ENCODE results near the gene RACK1.
A peak's percentile ranks its signal among the peaks of the same experiment; 100 is the strongest.

RACK1 gene

DNA sequence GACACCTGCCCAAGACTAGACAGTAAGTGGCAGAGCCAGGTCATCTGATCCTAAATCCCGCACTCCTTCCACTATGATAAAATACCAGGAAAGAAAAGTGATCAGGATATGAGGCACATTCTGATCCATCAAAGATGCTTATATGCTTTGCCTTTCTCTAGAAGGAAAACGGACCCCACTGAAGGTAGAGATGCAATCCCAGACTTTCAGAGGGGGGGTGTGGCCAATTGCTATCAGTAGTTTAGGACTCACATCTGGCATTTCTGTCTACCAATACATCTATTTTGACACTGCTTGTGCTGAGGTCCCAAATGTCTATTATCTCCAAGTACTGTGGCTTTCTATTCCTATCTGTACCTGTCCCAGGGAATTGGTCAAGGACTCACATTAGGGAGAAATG lies 15.6 kb upstream of the RACK1 start:
- Histone ChIP-seq H3K4me2 (peak overlapping the region; percentile 89), H3K27me3 (ENCODE audit: insufficient read depth, low read depth) (no peaks in the 10 kb centered on the region), H3K36me3 (ENCODE audit: insufficient read depth) (no peaks in the 10 kb centered on the region), H3K79me2 (ENCODE audit: insufficient read depth, low read depth) (peaks cover 40% of the 10 kb centered on the region), H4K20me1 (ENCODE audit: insufficient read depth) (no peaks in the 10 kb centered on the region), H3K4me1 (ENCODE audit: low read depth, poor library complexity, severe bottlenecking) (peaks cover 19% of the 10 kb centered on the region), H3K4me3 (IDR thresholded peaks at IDR 0.05; ENCODE audit: insufficient read depth, low read depth, low read length) (no peak overlapping the region), H2AFZ (ENCODE audit: low read depth) (no peak overlapping the region), H3K9ac (peak overlapping the region; percentile 99; the same call in 1 of the 2 replicates), H3K27ac (no peak overlapping the region)
- TF ChIP-seq, protein P1, sequence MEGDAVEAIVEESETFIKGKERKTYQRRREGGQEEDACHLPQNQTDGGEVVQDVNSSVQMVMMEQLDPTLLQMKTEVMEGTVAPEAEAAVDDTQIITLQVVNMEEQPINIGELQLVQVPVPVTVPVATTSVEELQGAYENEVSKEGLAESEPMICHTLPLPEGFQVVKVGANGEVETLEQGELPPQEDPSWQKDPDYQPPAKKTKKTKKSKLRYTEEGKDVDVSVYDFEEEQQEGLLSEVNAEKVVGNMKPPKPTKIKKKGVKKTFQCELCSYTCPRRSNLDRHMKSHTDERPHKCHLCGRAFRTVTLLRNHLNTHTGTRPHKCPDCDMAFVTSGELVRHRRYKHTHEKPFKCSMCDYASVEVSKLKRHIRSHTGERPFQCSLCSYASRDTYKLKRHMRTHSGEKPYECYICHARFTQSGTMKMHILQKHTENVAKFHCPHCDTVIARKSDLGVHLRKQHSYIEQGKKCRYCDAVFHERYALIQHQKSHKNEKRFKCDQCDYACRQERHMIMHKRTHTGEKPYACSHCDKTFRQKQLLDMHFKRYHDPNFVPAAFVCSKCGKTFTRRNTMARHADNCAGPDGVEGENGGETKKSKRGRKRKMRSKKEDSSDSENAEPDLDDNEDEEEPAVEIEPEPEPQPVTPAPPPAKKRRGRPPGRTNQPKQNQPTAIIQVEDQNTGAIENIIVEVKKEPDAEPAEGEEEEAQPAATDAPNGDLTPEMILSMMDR (conservative IDR thresholded peaks at IDR 0.05; ENCODE audit: low read depth, low read length): no peak

DNA sequence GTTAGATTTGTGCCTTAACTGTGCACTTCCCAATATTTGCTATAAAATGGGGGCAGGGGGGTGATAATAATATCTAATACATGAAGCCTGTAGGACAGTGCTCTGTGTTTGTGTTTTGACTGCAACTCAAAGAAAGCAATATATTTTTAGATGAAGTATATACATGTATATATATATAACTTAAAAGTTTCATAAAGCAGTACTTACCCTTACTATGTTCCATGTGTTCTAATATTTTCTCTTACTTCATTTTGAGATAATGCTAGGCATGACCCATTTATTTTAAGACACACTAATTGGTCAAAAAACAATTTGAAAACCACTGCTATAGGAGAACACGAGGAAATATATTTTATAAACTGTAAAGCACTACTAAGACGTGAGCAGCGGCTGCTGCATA lies 14.9 kb upstream of the RACK1 start:
- Histone ChIP-seq H3K27ac (no peak overlapping the region), H3K27me3 (ENCODE audit: insufficient read depth, low read depth) (no peaks in the 10 kb centered on the region), H3K9ac (no peak overlapping the region), H3K4me2 (peak overlapping the region; percentile 89), H3K4me1 (ENCODE audit: low read depth, poor library complexity, severe bottlenecking) (peaks cover 19% of the 10 kb centered on the region), H3K36me3 (ENCODE audit: insufficient read depth) (no peaks in the 10 kb centered on the region), H3K79me2 (ENCODE audit: insufficient read depth, low read depth) (peaks cover 40% of the 10 kb centered on the region), H4K20me1 (ENCODE audit: insufficient read depth) (no peaks in the 10 kb centered on the region), H3K4me3 (IDR thresholded peaks at IDR 0.05; ENCODE audit: insufficient read depth, low read depth, low read length) (no peak overlapping the region), H2AFZ (ENCODE audit: low read depth) (no peak overlapping the region)
- TF ChIP-seq, protein P1 (conservative IDR thresholded peaks at IDR 0.05; ENCODE audit: low read depth, low read length): no peak

DNA sequence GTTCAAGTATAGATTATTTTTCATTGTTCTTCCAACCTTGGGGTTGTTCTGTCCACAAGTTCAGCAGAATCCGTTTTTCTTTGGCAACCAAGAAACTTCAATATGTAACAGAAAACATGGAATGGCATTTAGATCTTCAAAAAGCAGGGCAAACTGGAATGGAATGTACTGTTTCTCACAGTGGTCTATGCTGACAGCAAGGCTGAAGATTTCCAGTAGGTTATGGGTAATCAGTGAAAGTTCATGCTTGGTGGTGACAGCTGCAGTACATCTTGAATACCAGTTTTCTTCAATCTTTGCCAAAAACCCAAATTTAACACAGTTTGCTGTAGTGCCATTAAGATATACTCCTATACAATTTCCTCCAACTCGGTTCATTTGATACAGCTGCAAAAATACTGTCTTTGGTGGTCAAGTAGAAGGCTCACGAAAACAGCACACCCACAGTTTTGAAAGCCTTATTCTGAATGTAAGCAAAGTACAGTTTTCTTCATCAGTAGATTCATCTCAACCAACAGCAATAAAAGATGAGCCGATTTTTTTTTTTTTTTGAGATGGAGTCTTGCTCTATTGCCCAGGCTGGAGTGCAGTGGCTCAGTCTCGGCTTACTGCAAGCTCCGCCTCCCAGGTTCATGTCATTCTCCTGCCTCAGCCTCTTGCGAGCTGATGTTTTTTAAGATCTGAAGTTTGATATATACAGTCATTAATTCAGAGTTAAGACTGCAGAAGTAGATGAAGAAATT lies 12.3 kb upstream of the RACK1 start:
- Histone ChIP-seq H3K4me2 (no peak overlapping the region), H3K4me1 (ENCODE audit: low read depth, poor library complexity, severe bottlenecking) (peaks cover 19% of the 10 kb centered on the region), H2AFZ (ENCODE audit: low read depth) (no peak overlapping the region), H3K27ac (no peak overlapping the region), H3K9ac (no peak overlapping the region), H4K20me1 (ENCODE audit: insufficient read depth) (no peaks in the 10 kb centered on the region), H3K36me3 (ENCODE audit: insufficient read depth) (no peaks in the 10 kb centered on the region), H3K79me2 (ENCODE audit: insufficient read depth, low read depth) (peaks cover 40% of the 10 kb centered on the region), H3K27me3 (ENCODE audit: insufficient read depth, low read depth) (no peaks in the 10 kb centered on the region), H3K4me3 (IDR thresholded peaks at IDR 0.05; ENCODE audit: insufficient read depth, low read depth, low read length) (no peak overlapping the region)
- TF ChIP-seq, protein P1 (conservative IDR thresholded peaks at IDR 0.05; ENCODE audit: low read depth, low read length): no peak

DNA sequence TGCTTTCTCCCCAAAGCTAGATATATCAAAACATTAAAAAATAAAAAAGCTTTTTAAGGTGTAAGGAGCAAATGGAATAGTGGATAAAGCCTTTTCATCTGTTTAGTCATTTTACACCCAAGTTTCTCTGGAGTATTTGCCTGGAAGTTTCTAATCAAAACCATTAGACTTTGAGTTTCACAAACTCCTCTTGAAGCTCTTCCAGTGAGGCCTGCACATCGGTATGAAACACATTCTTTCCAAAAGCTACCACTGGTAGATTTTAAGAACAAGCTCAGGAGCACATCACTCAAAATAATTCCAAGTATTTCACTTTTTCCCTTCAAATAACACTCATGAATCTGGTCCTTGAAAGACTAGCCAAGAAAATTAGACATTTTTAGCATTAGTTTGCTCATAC lies 11.6 kb upstream of the RACK1 start:
- Histone ChIP-seq H3K4me2 (no peak overlapping the region), H3K9ac (no peak overlapping the region), H3K79me2 (ENCODE audit: insufficient read depth, low read depth) (peaks cover 36% of the 10 kb centered on the region), H3K36me3 (ENCODE audit: insufficient read depth) (no peaks in the 10 kb centered on the region), H2AFZ (ENCODE audit: low read depth) (no peak overlapping the region), H4K20me1 (ENCODE audit: insufficient read depth) (no peaks in the 10 kb centered on the region), H3K4me1 (ENCODE audit: low read depth, poor library complexity, severe bottlenecking) (peaks cover 19% of the 10 kb centered on the region), H3K27me3 (ENCODE audit: insufficient read depth, low read depth) (no peaks in the 10 kb centered on the region), H3K4me3 (IDR thresholded peaks at IDR 0.05; ENCODE audit: insufficient read depth, low read depth, low read length) (no peak overlapping the region), H3K27ac (no peak overlapping the region)
- TF ChIP-seq, protein P1 (conservative IDR thresholded peaks at IDR 0.05; ENCODE audit: low read depth, low read length): no peak
